Skin of body (tissue), 2 donors: ENCODE data around the gene STMN3. TPM values are rescaled to one million over a fixed set of nuclear protein-coding genes. Genes with fewer than 3 reads are reported as not detected.
"Not testable (repeated sequence)": the region's sequence is repeated elsewhere in the genome, so short reads cannot be mapped to it uniquely, and the experiment has no call there.

ENCODE experiments used
- DNase-seq: peaks from one replicate; lab custom pipeline; 2025; lab: John Stamatoyannopoulos, UW
- total RNA-seq: library from RNA; depleted of rRNA; stranded (reverse); fragments of >200 nt; gene quantifications from one replicate; pipeline ENCODE4 v1.2.3, GENCODE V29; 2014

STMN3 gene
- total RNA-seq, 1 donor from 2014 or later: 21.6 TPM

GRCh38 chr20:63617876-63618265 is 35.4 kb downstream of the STMN3 start:
- no peak for DNase-seq

GRCh38 chr20:63617092-63617875 is 35.9 kb downstream of the STMN3 start:
- DNase-seq: no peak

DNA sequence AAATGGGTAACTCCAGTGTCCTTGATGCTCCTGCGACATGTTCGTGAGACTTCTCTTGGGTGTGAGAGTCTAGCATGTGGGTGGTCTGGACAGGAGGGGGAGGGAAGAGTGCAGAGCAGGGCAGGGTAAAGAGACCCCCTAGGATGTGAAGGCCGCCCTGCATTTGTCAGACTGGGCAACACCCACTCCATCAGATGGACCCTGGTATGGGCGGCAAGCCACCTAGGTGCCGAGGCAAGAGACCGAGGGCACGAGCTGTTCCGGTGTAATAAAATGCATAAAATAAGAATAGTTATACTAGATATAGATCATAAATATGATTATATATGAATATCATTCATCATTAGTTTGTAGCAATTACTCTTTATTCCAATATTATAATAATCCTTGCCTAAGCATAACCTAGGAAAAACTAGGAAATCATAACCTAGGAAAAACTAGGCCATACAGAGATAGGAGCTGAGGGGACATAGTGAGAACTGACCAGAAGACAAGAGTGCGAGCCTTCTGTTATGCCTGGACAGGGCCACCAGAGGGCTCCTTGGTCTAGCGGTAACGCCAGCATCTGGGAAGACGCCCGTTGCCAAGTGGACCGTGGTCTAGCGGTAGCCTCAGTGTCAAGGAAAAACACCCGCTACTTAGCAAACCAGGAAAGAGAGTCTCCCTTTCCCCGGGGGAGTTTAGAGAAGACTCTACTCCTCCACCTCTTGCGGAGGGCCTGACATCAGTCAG is 39.2 kb downstream of the STMN3 start:
- DNase-seq: not testable (repeated sequence)

DNA sequence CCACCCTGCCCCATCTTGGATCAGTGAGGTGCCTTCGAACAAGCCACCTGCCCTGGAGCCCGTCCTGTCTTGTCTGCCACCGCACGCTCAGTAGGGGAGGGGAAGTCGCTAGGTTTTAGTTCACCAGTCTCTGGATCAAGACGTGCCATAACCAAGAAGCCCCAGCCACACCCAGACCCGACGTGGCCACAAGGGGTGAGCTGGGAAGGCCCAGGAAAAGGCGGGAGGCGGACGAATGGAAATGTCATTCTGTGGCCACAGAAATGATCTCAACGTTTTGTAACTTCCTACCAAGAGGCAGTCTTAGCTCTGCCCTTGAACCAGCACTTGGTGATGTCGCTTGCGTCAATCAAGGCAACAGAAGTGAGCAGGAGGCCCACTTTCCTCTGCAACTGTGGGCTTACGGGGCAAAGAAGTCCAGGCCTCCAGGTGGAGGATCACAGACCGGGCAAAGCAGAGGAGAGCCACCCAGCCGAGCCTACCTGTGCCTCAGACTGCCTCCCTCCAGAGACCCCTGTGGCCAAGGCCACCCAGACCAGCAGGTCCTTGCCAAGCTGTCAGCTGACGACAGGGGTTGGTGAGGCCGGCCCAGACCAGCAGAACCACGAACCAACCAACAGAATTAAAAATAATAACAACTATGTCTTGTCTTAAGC is 40.8 kb downstream of the STMN3 start:
- no peak for DNase-seq

DNA sequence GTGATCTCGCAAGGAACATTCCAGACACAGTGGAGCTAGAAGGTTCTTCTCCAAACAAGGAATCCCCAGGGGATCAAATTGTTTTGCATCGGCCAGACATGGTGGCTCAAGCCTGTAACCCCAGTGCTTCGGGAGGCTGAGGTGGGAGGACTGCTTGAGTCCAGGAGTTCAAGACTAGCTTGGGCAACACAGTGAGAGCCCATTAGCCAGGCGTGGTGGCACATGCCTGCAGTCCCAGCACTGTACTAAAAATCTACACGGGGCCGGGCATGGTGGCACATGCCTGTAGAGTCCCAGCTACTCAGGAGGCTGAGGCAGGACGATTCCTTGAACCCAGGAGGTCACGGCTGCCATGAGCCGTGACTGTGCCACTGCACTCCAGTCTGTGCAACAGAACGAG is 41.6 kb downstream of the STMN3 start:
- DNase-seq: no peak

GRCh38 chr20:63610581-63611435 is 42.4 kb downstream of the STMN3 start:
- DNase-seq: no peak

DNA sequence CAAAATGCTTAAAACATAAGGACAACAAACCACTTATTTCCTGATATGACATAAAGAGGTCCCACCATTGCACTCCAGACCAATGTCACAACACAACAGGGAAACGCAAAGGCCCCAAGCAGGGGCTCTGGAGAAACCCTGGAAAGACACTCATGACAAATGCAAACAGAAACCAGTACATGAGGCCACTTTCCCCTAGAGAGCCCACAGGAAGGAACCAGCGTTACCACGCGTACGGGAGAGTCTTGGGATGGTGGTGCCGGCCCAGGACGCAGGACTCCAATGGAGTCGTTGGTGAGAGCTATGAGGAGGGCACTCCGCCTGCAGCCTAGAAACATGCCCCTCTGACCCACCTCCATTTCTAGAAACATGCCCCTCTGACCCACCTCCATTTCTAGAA is 46.5 kb downstream of the STMN3 start:
- no peak for DNase-seq

- no peak for DNase-seq
These were observed 50.9 kb downstream of the STMN3 start for GRCh38 chr20:63602321-63602720.

GRCh38 chr20:63601679-63602078 is 51.5 kb downstream of the STMN3 start:
- not testable (repeated sequence) for DNase-seq

DNA sequence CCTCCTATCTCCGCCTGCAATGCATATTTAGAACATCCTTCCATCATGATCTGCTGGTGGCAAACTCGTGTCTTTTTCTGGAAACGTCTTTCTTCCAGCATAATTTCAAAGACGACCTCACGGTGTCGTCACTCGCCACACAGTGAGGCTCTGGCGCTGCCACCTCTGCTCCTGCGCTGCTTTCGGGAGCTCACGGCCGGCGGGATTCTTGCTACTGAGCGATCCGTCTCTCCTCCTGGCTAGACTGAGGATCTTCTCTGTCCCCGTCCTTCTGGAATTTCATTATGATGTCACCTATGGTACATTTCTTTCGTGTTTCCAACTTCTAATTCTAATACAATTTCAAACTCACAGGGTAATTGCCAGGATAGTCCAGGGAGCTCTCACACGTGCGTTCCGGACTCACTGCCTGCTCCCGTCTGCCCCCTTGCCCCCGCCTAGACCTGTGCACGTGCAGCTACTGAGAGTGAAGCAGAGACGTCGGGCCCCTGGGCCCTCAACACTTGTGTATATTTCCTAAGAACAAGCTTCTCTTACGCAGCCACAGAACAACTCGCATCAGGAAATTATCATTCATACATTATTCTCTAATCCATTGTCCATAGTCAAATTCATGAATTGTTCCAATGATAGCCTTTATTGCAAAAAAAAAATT is 53.7 kb downstream of the STMN3 start:
- no peak for DNase-seq

DNA sequence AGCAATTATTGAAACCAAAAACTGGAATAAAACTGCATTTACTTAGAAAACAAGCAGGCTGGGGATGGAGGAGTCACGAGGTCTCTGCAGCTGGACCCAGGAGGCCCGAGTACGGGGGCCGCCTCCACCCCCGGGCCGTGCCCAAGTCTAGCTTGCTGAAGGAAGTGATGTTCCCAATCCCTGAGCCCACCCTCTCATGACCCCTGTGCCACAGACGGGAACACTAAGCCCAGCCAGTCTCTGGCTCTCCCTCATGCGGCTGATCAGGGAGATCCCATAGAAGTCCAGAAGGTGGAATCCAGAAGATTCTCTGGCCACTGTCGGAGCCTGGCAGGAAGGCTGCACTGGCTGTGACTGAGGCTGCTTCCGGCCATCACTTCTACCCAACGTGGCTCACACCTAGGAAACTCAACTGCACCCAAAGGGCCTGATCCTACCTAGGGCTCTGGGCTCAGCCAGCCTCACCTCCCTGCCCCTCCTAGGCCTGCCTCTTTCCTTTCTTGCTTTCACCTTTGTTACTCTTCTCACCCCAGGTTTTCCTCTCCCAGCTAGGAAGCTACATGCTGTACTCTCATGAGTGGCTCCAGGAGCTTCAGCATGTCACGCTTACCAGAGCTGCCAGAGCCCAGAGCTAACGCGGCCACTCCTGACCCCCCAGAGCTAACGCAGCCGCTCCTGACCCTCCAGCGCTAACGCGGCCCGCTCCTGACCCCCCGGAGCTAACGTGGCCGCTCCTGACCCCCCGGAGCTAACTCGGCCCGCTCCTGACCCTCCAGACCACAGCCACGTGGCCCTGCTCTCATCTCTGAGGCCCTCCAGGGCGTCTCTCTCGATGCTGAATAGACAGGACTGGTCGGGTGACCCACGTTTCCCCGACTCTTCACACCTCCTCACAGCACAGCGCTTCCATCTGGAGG is 54.5 kb downstream of the STMN3 start:
- no peak for DNase-seq

DNA sequence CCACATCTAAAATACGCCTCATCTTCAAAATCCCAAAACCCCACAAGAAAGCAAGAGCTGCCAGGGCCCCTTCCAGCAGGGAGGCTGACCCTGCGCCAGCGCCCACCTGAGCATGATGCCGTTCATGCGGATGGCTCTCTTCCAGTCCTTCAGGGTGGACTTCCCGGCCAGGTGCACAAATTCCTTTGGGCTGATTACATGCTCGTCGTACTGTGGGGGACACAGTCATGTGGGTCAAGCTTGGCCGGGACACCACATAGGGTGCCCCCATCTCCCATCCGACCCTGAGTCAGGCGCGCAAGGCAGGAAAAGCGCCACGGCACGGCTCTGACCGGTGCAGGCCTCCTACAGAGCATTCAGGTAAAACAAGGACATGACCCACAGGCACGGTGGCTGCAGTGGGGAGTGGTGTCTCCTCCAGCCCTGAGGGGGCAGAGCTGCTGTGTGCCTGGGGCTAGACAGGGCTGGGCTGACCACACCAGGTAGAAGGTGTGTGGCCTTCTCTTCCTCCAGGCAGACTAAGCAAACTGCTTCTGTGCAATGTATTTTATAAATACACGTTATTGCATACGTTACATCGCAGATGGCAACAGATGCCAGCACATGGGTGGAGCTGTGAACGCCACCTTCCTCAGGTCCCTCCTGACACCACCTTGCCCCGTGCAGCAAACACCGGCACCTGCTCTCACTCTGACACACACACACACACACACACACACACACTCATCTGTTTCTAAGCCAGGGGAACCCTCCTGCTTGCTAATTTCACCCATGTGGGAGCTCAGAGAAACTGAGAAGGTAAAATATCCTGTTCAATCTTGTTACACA is 55.4 kb downstream of the STMN3 start:
- no peak for DNase-seq

DNA sequence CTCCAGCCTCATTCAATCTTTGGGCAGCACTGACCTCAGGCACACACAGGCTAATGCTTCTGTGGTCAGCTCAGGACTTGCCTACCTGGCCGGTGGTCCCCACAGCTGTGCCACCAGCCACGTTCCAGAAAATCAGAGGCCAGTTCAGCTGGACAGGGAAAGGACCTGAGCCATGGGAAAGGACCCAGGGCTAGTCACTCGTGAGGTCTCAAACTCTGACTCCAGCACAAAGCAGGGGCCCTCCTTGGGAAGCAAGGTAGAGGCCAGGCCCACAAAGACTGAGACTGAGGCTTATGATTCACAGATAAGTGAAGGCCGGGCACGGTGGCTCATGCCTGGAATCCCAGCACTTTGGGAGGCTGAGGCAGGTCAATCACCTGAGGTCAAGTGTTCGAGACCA is 56.8 kb downstream of the STMN3 start:
- DNase-seq: no peak

- no peak for DNase-seq
These were observed 57.7 kb downstream of the STMN3 start for GRCh38 chr20:63595416-63596127.

DNA sequence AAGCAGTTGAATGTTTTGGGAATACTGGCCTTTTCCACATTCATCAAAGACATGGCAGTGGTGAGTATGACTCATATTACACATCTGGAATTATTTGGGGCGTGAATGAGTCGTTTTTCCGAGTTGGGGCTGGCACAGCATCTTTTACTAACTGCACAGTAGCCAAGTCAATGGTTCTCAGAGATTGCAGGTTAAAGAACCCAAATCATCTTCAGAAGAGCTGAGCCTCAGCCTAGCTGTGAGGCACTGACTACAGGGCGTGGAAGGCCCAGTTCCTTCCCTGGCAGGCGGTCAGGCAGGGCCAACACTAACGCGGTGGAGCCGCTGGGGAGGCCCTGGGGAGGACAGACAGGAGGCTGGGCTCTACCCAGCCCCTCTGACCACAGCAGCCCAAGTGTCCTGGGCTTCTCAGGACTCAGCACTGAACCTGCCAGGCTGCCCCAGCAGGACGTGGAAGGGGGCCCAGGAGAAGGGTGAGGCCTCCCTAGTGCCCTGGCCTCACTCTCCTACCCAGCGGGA is 59.1 kb downstream of the STMN3 start:
- DNase-seq: no peak

GRCh38 chr20:63592661-63593060 is 60.6 kb downstream of the STMN3 start:
- no peak for DNase-seq

- DNase-seq: no peak
These were observed 61.4 kb downstream of the STMN3 start for GRCh38 chr20:63591786-63592355.

- no peak for DNase-seq
These were observed 62.1 kb downstream of the STMN3 start for GRCh38 chr20:63591147-63591533.
